SH-SY5Y (cell line): ENCODE measurements around the gene AXIN1.

Experiments
- GATA2 ChIP-seq: IDR thresholded peaks from 2 replicates; pipeline ENCODE4 v1.6.1; 2011; ENCODE audit warnings: mild to moderate bottlenecking, low read depth, low read length
- GATA3 ChIP-seq: IDR thresholded peaks from 2 replicates; pipeline ENCODE4 v1.6.1; 2011; ENCODE audit warnings: low read depth, mild to moderate bottlenecking, low read length, moderate library complexity

GRCh38 chr16:363110-363765 is 10.7 kb upstream of the AXIN1 start:
- TF ChIP-seq GATA2 (no peak), GATA3 (no peak)
